Ovary (tissue), 9 donors: ENCODE measurements around the gene PCDHGB2. TPM values are rescaled to one million over a fixed set of nuclear protein-coding genes. Genes with fewer than 3 reads are reported as not detected.
A peak's percentile ranks its signal among the peaks of the same experiment; 100 is the strongest.

ENCODE experiments used
- DNase-seq, 5 donors: peaks; one replicate each; pipeline ENCODE4 v3.0.0-alpha.2; 2019 to 2020
- H3K27ac ChIP-seq, 2 donors: fragments of 200-600 bp; one replicate each; pipeline versions ENCODE4 v1.5.1 to v1.8.0; 2019 to 2022
- H3K27me3 ChIP-seq: fragments of 200-600 bp; one replicate; pipeline ENCODE4 v1.8.0; 2022
- H3K36me3 ChIP-seq: fragments of 200-600 bp; sonication (generic); one replicate; pipeline ENCODE4 v1.5.1; 2019
- H3K4me1 ChIP-seq: one replicate; pipeline ENCODE4 v1.8.1; 2013; ENCODE audit warnings: mild to moderate bottlenecking, moderate library complexity; ENCODE audit not compliant: insufficient read depth
- H3K4me3 ChIP-seq: fragments of 200-600 bp; sonication (generic); one replicate; pipeline ENCODE4 v1.5.1; 2017
- H3K9me3 ChIP-seq, 2 donors: fragments of 200-600 bp in 1 of 2; sonication (generic) in 1 of 2; one replicate each; pipeline versions ENCODE4 v1.5.1 to v1.8.1; 2013 to 2019; ENCODE audit warnings: mild to moderate bottlenecking in 1 of 2, moderate library complexity in 1 of 2
- CTCF ChIP-seq, 3 donors: fragments of 450-650 bp in 2 of 3; fragments of 200-600 bp in 1 of 3; IDR thresholded peaks; one replicate each; pipeline versions ENCODE4 v1.5.1 to v1.8.0; 2016 to 2022; ENCODE audit warnings: antibody characterized with exemption in 3 of 3, mild to moderate bottlenecking in 1 of 3
- EP300 ChIP-seq: sonication (generic); formaldehyde crosslinking; IDR thresholded peaks from one replicate; pipeline ENCODE4 v1.6.1; 2017; ENCODE audit warnings: antibody characterized with exemption
- POLR2A ChIP-seq: fragments of 450-650 bp; IDR thresholded peaks from one replicate; pipeline ENCODE4 v1.6.1; 2017; ENCODE audit warnings: antibody characterized with exemption, mild to moderate bottlenecking, moderate library complexity
- WGBS, 3 donors: extraction: QIAGEN DNeasy Blood & Tissue Kit in 1 of 3; methylation state at CpG; one replicate each; pipeline versions ENCODE4 v1.1.5 to v1.1.7; 2013 to 2017; 5-methylcytosine and 5-hydroxymethylcytosine counted together
- intact Hi-C, 4 donors: fragments of 100-400 bp; cut with DNase I; formaldehyde crosslinking; loops; one replicate each; pipeline versions ENCODE4 v1.11.0 to v1.15.1; 2022 to 2023
- polyA plus RNA-seq, 2 donors: library from polyadenylated mRNA; stranded (reverse); fragments of 200-250 nt in 1 of 2; fragments of 350-450 nt in 1 of 2; fragmentation: Illumina TruSeq in 1 of 2; extraction: RNeasy Lipid Tissue Mini Kit (QIAGEN cat#74804) in 1 of 2; gene quantifications; one replicate each; pipeline ENCODE4 v1.2.3, GENCODE V29; 2013 to 2014
- total RNA-seq, 7 donors: library from RNA; depleted of rRNA in 2 of 7; stranded (reverse); fragments of >200 nt in 2 of 7; fragmentation: NEBNext Ultra II Directional in 3 of 7; extraction: Animal tissue kit (Norgen Biotek cat#: 25700) in 3 of 7; gene quantifications; one replicate each; pipeline versions ENCODE4 v1.1.0 to v1.2.4, GENCODE V29; 2016 to 2023
- donor health status: DM: no; HTN: no; CAD: no; lungs with moderate emphysema.
- donor health status: DM: no; HTN: no; CAD: no.
- donor health status: Bipolar disorder and iron deficiency.
- donor health status: DM: yes; HTN: yes; CAD: no.
- donor health status: DM: no; HTN: no; CAD: no.
- donor health status: DM: yes; HTN: yes; CAD: no.

PCDHGB2 gene
- total and polyA plus RNA-seq, 9 donors = 1.9 to 11.9 (median 7.4) TPM

- Histone ChIP-seq H3K4me1 (no peaks in the 10 kb centered on the region), H3K9me3 (peaks cover 5 to 37% of the 10 kb centered on the region in 2 donors), H3K4me3 (peak within 1 kb of the TSS; percentile 9), H3K27ac (no peak within 1 kb of the TSS), H3K27me3 (no peaks in the 10 kb centered on the region), H3K36me3 (no peaks in the 10 kb centered on the region)
- peak in 2 of 5 donors; percentile 42 to 49 for DNase-seq
- intact Hi-C loops = no loop called here
- WGBS, 3 donors = 19 to 27% (median 22%) methylated on average over 29 of the region's 29 CpGs
- TF ChIP-seq CTCF (IDR thresholded peaks at IDR 0.05) = no peak
- TF ChIP-seq POLR2A = no peak
- no peak for TF ChIP-seq EP300
These were observed 9.7 kb upstream of the PCDHGB2 start, which contains the start of gene PCDHGB1 for GRCh38 chr5:141349917-141350619. Gene PCDHGB1, plus strand, starts transcription at chr5:141350099. Its CDS starts 162 bp downstream, at chr5:141350261.

DNA sequence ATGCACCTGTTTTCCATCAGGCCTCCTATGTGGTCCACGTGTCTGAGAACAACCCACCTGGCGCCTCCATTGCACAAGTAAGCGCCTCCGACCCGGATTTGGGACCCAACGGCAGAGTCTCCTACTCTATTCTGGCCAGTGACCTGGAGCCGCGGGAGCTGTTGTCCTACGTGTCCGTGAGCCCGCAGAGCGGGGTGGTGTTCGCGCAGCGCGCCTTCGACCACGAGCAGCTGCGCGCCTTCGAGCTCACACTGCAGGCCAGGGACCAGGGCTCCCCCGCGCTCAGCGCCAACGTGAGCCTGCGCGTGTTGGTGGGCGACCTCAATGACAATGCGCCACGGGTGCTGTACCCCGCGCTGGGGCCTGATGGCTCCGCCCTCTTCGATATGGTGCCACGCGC lies 8.2 kb upstream of the PCDHGB2 start:
- Histone ChIP-seq H3K27ac (no peak overlapping the region), H3K27me3 (no peaks in the 10 kb centered on the region), H3K36me3 (no peaks in the 10 kb centered on the region), H3K4me1 (no peaks in the 10 kb centered on the region), H3K9me3 (peaks cover under 1 to 44% of the 10 kb centered on the region in 2 donors), H3K4me3 (no peak overlapping the region)
- no peak for TF ChIP-seq CTCF (IDR thresholded peaks at IDR 0.05)
- TF ChIP-seq EP300 = no peak
- TF ChIP-seq POLR2A = no peak
- WGBS, 3 donors = 29 to 41% (median 35%) methylated on average over 16 to 34 of the region's 36 CpGs
- intact Hi-C loops = no loop called here
- DNase-seq = no peak

- Histone ChIP-seq H3K9me3 (peaks cover 7 to 52% of the 10 kb centered on the region in 2 donors), H3K4me3 (peak within 1 kb of the TSS; percentile 10), H3K27ac (no peak within 1 kb of the TSS), H3K27me3 (no peaks in the 10 kb centered on the region), H3K36me3 (no peaks in the 10 kb centered on the region), H3K4me1 (no peaks in the 10 kb centered on the region)
- intact Hi-C loops = no loop called here
- TF ChIP-seq EP300 = no peak
- 9 to 19% (median 11%) methylated on average over 29 of the region's 29 CpGs for WGBS, 3 donors
- DNase-seq = no peak
These were observed 4.8 kb upstream of the PCDHGB2 start, which contains the start of gene PCDHGA4 for GRCh38 chr5:141354900-141355469. Gene PCDHGA4, plus strand, starts transcription at chr5:141355021. Its CDS starts 87 bp downstream, at chr5:141355108.

DNA sequence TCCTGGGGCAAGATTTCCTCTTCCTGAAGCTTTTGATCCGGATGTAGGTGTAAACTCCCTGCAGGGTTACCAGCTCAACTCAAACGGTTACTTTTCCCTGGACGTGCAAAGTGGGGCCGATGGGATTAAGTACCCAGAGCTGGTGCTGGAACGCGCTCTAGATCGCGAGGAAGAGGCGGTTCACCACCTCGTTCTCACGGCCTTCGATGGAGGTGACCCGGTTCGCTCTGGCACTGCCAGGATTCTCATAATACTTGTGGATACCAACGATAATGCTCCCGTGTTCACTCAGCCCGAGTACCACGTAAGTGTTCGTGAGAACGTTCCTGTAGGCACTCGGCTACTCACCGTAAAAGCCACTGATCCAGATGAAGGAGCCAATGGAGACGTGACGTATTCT lies 4.2 kb upstream of the PCDHGB2 start:
- H3K27me3 ChIP-seq = no peaks in the 10 kb centered on the region
- no peak overlapping the region for H3K27ac ChIP-seq
- no peak for DNase-seq
- H3K4me1 ChIP-seq = no peaks in the 10 kb centered on the region
- no peak overlapping the region for H3K4me3 ChIP-seq
- intact Hi-C loops = no loop called here
- WGBS, 3 donors = 43 to 62% (median 53%) methylated on average over 24 of the region's 24 CpGs
- TF ChIP-seq CTCF (IDR thresholded peaks at IDR 0.05) (no peak), POLR2A (no peak), EP300 (no peak)
- H3K9me3 ChIP-seq = peaks cover 7 to 52% of the 10 kb centered on the region in 2 donors
- H3K36me3 ChIP-seq = no peaks in the 10 kb centered on the region

DNA sequence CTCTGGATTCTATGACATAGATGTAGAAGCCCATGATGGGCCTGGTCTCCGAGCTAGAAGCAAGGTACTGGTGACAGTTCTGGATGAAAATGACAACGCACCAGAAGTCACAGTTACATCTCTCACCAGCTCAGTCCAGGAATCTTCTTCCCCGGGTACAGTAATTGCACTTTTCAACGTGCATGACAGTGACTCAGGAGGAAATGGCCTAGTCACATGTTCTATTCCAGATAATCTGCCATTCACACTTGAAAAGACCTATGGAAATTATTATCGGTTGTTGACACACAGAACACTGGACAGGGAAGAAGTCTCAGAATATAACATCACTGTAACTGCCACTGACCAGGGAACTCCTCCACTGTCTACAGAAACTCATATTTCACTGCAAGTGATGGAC lies 3.7 kb upstream of the PCDHGB2 start:
- Histone ChIP-seq H3K4me3 (no peak overlapping the region), H3K27ac (no peak overlapping the region), H3K36me3 (no peaks in the 10 kb centered on the region), H3K9me3 (peaks cover 7 to 52% of the 10 kb centered on the region in 2 donors), H3K4me1 (no peaks in the 10 kb centered on the region), H3K27me3 (no peaks in the 10 kb centered on the region)
- intact Hi-C loops = no loop called here
- 68 to 82% (median 77%) methylated on average over 5 of the region's 5 CpGs for WGBS, 3 donors
- no peak for TF ChIP-seq EP300
- TF ChIP-seq CTCF (IDR thresholded peaks at IDR 0.05) = no peak
- TF ChIP-seq POLR2A = no peak
- no peak for DNase-seq
